ENCODE data around the gene FHAD1. TPM values are rescaled to one million over a fixed set of nuclear protein-coding genes. Genes with fewer than 3 reads are reported as not detected.

The FHAD1 gene
- total and polyA plus RNA-seq, 9 of the 15 experiments (the other 6 are each of a cell fraction or from before 2014, with no cell fraction given) = 0.32 to 2.1 (median 1.5) TPM; not detected in 1

- TF ChIP-seq ZNF79 (CRISPR knock-in tag; IDR thresholded peaks at IDR 0.05; ENCODE audit: low read depth) (no peak), CTBP1 (IDR thresholded peaks at IDR 0.05; ENCODE audit: borderline replicate concordance) (no peak), E4F1 (CRISPR knock-in tag; IDR thresholded peaks at IDR 0.05; ENCODE audit: borderline replicate concordance) (no peak)
Measured at GRCh38 chr1:15214527-15214926, 32.5 kb upstream of the FHAD1 start (continued).

- no peak overlapping the region for H3K4me2 ChIP-seq (ENCODE audit: insufficient read depth, low read length)
- FAIRE-seq = no peak
- no peak for DNase-seq (ENCODE audit: extremely low read depth in 1 of 4, low spot score in 3 of 4)
- H3K9me1 ChIP-seq (ENCODE audit: control insufficient read depth, insufficient read depth, low read length) = no peaks in the 10 kb centered on the region
- peaks cover 9 to 12% of the 10 kb centered on the region in 2 experiments; a peak in 4 of 5 replicates for H3K4me1 ChIP-seq (replicated peaks in 1 of 2; ENCODE audit: control insufficient read depth in 2 of 2, insufficient read depth in 2 of 2, low read length in 2 of 2)
- H4K20me1 ChIP-seq (replicated peaks; ENCODE audit: control insufficient read depth, insufficient read depth, low read length) = no peaks in the 10 kb centered on the region
- H3K4me3 ChIP-seq = no peak overlapping the region
- no peaks in the 10 kb centered on the region for H3K36me3 ChIP-seq (ENCODE audit: control insufficient read depth, insufficient read depth, low read length)
- intact Hi-C loops (cut with micrococcal nuclease) (no loop called here), in situ Hi-C loops (cut with MboI) (no loop called here)
- 0 out of 4 replicates have a peak, but pooled peaks of 1 of the 2 experiments have one; percentile 17 for TF ChIP-seq RCOR1 (IDR thresholded peaks at IDR 0.05; ENCODE audit: borderline replicate concordance in 1 of 2, low read depth in 2 of 2, low read length in 2 of 2)
- TF ChIP-seq SRSF7 (optimal IDR thresholded peaks at IDR 0.05; ENCODE audit: low read depth, low read length) = no peak
- TF ChIP-seq SRF (CRISPR knock-in tag; IDR thresholded peaks at IDR 0.05) = no peak
- TF ChIP-seq TSC22D4 (tag; IDR thresholded peaks at IDR 0.05) = no peak
- no peak for TF ChIP-seq SIN3A (IDR thresholded peaks at IDR 0.05; ENCODE audit: borderline replicate concordance in 2 of 2, control insufficient read depth in 1 of 2, low read depth in 2 of 2, low read length in 2 of 2)
- TF ChIP-seq PRDM10 (IDR thresholded peaks at IDR 0.05; ENCODE audit: partially characterized antibody) = no peak
- TF ChIP-seq NFIC (IDR thresholded peaks at IDR 0.05) = peak; percentile 41
- no peak for TF ChIP-seq KAT8 (IDR thresholded peaks at IDR 0.05; ENCODE audit: low read depth)
- no peak for TF ChIP-seq HDAC3 (IDR thresholded peaks at IDR 0.05; ENCODE audit: borderline replicate concordance, partially characterized antibody)
- TF ChIP-seq KLF10 (CRISPR knock-in tag; IDR thresholded peaks at IDR 0.05) = no peak
- ChIA-PET POLR2A (interaction anchor here (0.7 to 1.2 kb wide), 2 partner anchors 13 to 19 kb away, joined by 3 to 4 read pairs; no protein-coding TSS in a partner anchor), CTCF (ENCODE audit: low intra/inter-chr PET ratio) (no interaction called here)
- no peak for ATAC-seq
- 16% methylated on average over 23 of the region's 23 CpGs for WGBS (ENCODE audit: insufficient coverage, low coverage, missing lambda C conversion rate)
- no TSS peak for BruUV-seq (replicated peaks)
- no peak overlapping the region for H2AFZ ChIP-seq (ENCODE audit: low read depth, low read length)
- no peaks in the 10 kb centered on the region for H3K79me2 ChIP-seq (ENCODE audit: control insufficient read depth, insufficient read depth, low read length)
- H3K9me3 ChIP-seq (replicated peaks; ENCODE audit: control insufficient read depth, insufficient read depth, low read depth, low read length) = no peaks in the 10 kb centered on the region
- peaks cover 28 to 40% of the 10 kb centered on the region in 2 experiments for H3K27me3 ChIP-seq (ENCODE audit: control insufficient read depth in 2 of 2, insufficient read depth in 2 of 2, low read length in 2 of 2)
- no peak overlapping the region for H3K27ac ChIP-seq (ENCODE audit: extremely low read depth, low read depth, low read length)
- H3K9ac ChIP-seq (ENCODE audit: insufficient read depth in 1 of 2, low read depth in 2 of 2, low read length in 2 of 2) = 0 out of 4 replicates have a peak overlapping the region, but pooled peaks of 1 of the 2 experiments have one; percentile 67
Measured at GRCh38 chr1:15215116-15215515, 31.9 kb upstream of the FHAD1 start.

Data from K562 (cell line).